Panc1 (cell line): Measurements from ENCODE around the gene TWNK. TPM values are rescaled to one million over a fixed set of nuclear protein-coding genes. Genes with fewer than 3 reads are reported as not detected.

ENCODE experiments used
- ATAC-seq: fragments of 200-7000 bp; cut with Tn5 transposase; 2 replicates; pipeline ENCODE4 v1.9.1; 2020; ENCODE audit warnings: mild to moderate bottlenecking, moderate library complexity
- BruUV-seq: library from RNA; stranded (reverse); fragments of 400-500 nt; replicated peaks from 2 replicates; lab custom pipeline; 2021; lab: Mats Ljungman, UMichigan
- CTCF ChIA-PET: fragments of 300-600 bp; sonication (Branson Sonifier 250); formaldehyde crosslinking; loops from one replicate; lab custom pipeline; 2022; ENCODE audit warnings: antibody characterized with exemption; lab: Charles Lee
- POLR2A ChIA-PET: fragments of 300-600 bp; sonication (Branson Sonifier 250); formaldehyde crosslinking; loops from one replicate; lab custom pipeline; 2022; ENCODE audit warnings: antibody characterized with exemption; lab: Charles Lee
- DNase-seq: peaks from one replicate; pipeline ENCODE4 v3.0.0-alpha.2; 2010; ENCODE audit warnings: low read depth, low spot score
- H3K27ac ChIP-seq: 2 replicates; pipeline ENCODE4 v1.5.1; 2011; ENCODE audit warnings: mild to moderate bottlenecking, low read length, inconsistent platforms
- H3K27me3 ChIP-seq: fragments of 200-500 bp; sonication (Bioruptor generic); 2 replicates; pipeline ENCODE4 v1.6.0; 2014; ENCODE audit warnings: low read length, inconsistent platforms; ENCODE audit not compliant: control insufficient read depth, insufficient read depth
- H3K36me3 ChIP-seq: fragments of 200-500 bp; sonication (Bioruptor generic); 2 replicates; pipeline ENCODE4 v1.5.1; 2014; ENCODE audit warnings: inconsistent platforms, mild to moderate bottlenecking, low read length, moderate library complexity; ENCODE audit not compliant: control insufficient read depth, insufficient read depth
- H3K4me1 ChIP-seq: 2 replicates; pipeline ENCODE4 v1.5.1; 2011; ENCODE audit warnings: inconsistent platforms, mild to moderate bottlenecking, low read length, moderate library complexity; ENCODE audit not compliant: control insufficient read depth, insufficient read depth
- H3K4me3 ChIP-seq, 2 experiments: 2 replicates each; pipeline ENCODE4 v1.5.1; 2011 to 2012; ENCODE audit warnings: low read depth in 2 of 2, low read length in 2 of 2, mild to moderate bottlenecking in 2 of 2, inconsistent platforms in 1 of 2, moderate library complexity in 1 of 2
- H3K9me3 ChIP-seq: fragments of 200-500 bp; sonication (Bioruptor generic); 2 replicates; pipeline ENCODE4 v1.5.1; 2014; ENCODE audit warnings: low read depth, mild to moderate bottlenecking, inconsistent platforms, low read length, moderate library complexity; ENCODE audit not compliant: control insufficient read depth, insufficient read depth
- CTCF ChIP-seq: fragments of 450-650 bp; IDR thresholded peaks from 2 replicates; pipeline ENCODE4 v1.5.1; 2017; ENCODE audit warnings: mild to moderate bottlenecking
- POLR2AphosphoS5 ChIP-seq: IDR thresholded peaks from 2 replicates; pipeline ENCODE4 v1.6.1; 2012; ENCODE audit warnings: mild to moderate bottlenecking, low read depth, low read length, moderate library complexity
- SIN3A ChIP-seq: IDR thresholded peaks from 2 replicates; pipeline ENCODE4 v1.6.1; 2012; ENCODE audit warnings: low read depth, mild to moderate bottlenecking, low read length, moderate library complexity, borderline replicate concordance; ENCODE audit not compliant: insufficient read depth
- TCF7L2 ChIP-seq: IDR thresholded peaks from 2 replicates; pipeline ENCODE4 v1.6.1; 2011; ENCODE audit warnings: mild to moderate bottlenecking, low read depth, low read length, inconsistent platforms
- in situ Hi-C: cut with HindIII; loops from 2 replicates; pipeline ENCODE4 v1.10.0; 2016; ENCODE audit warnings: low sequenced_read_pairs, low pct_unique_long_range_greater_than_20kb
- intact Hi-C: fragments of 100-400 bp; cut with micrococcal nuclease; formaldehyde crosslinking; loops from one replicate; pipeline ENCODE4 v1.10.0; 2022; ENCODE audit not compliant: unreplicated experiment
- total RNA-seq: library from RNA; stranded (reverse); gene quantifications from one replicate; pipeline ENCODE4 v1.2.1, GENCODE V29; 2021; ENCODE audit not compliant: unreplicated experiment
- TF ChIP-seq, protein P1 (sequence below), 2 experiments: IDR thresholded peaks; 2 replicates each; pipeline ENCODE4 v1.6.1; 2011 to 2012; ENCODE audit warnings: low read depth in 2 of 2, control low read depth in 1 of 2, low read length in 1 of 2, mild to moderate bottlenecking in 1 of 2, moderate library complexity in 1 of 2; ENCODE audit not compliant: insufficient read depth in 1 of 2

The TWNK gene
- total RNA-seq, 1 experiment from 2014 or later = 30.5 TPM

DNA sequence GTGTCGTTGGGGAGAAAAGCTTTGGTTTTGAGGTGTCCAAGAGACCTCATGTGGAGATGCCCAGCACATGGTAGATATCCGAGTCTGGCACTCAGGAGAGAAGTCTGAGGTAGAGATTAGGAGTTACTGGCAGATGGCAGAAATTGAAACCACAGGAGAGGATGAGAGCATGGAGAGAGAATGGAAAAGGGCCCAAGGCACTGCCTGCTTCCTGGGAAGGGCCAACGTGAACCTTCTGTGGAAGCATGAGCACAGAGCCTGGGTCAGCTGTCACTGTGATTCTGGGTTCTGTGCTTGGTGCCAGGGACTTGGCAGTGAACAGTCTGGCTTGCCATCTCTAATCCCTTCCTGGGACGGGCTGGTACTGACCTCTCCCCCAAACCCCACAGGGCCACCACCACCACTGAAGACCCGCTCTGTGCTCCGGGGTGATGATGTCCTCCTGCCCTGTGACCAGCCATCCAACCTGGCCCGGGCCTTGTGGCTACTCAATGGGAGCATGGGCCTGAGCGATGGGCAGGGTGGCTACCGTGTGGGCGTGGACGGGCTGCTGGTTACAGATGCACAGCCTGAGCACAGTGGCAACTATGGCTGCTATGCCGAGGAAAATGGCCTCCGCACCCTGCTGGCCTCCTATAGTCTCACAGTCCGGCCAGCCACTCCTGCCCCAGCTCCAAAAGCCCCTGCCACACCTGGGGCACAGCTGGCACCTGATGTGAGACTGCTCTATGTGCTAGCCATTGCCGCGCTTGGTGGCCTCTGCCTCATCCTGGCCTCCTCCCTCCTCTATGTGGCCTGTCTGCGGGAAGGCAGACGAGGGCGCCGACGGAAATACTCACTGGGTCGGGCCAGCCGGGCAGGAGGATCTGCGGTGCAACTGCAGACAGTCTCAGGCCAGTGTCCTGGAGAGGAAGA lies 4.2 kb upstream of the TWNK start:
- CTCF ChIA-PET = no interaction called here
- in situ Hi-C loops (no loop called here), intact Hi-C loops (no loop called here)
- POLR2A ChIA-PET = no interaction called here
- no TSS peak for BruUV-seq
- H3K27me3 ChIP-seq = no peaks in the 10 kb centered on the region
- H3K4me3 ChIP-seq = no peak overlapping the region
- DNase-seq (no peak), ATAC-seq (no peak)
- TF ChIP-seq SIN3A (no peak), TCF7L2 (no peak), POLR2AphosphoS5 (no peak), CTCF (no peak)
- TF ChIP-seq, protein P1, sequence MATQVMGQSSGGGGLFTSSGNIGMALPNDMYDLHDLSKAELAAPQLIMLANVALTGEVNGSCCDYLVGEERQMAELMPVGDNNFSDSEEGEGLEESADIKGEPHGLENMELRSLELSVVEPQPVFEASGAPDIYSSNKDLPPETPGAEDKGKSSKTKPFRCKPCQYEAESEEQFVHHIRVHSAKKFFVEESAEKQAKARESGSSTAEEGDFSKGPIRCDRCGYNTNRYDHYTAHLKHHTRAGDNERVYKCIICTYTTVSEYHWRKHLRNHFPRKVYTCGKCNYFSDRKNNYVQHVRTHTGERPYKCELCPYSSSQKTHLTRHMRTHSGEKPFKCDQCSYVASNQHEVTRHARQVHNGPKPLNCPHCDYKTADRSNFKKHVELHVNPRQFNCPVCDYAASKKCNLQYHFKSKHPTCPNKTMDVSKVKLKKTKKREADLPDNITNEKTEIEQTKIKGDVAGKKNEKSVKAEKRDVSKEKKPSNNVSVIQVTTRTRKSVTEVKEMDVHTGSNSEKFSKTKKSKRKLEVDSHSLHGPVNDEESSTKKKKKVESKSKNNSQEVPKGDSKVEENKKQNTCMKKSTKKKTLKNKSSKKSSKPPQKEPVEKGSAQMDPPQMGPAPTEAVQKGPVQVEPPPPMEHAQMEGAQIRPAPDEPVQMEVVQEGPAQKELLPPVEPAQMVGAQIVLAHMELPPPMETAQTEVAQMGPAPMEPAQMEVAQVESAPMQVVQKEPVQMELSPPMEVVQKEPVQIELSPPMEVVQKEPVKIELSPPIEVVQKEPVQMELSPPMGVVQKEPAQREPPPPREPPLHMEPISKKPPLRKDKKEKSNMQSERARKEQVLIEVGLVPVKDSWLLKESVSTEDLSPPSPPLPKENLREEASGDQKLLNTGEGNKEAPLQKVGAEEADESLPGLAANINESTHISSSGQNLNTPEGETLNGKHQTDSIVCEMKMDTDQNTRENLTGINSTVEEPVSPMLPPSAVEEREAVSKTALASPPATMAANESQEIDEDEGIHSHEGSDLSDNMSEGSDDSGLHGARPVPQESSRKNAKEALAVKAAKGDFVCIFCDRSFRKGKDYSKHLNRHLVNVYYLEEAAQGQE (IDR thresholded peaks at IDR 0.05; ENCODE audit: insufficient read depth in 1 of 2, low read depth in 2 of 2, low read length in 1 of 2) = no peak
- no peak overlapping the region for H3K27ac ChIP-seq
- no peaks in the 10 kb centered on the region for H3K9me3 ChIP-seq
- H3K4me1 ChIP-seq = peaks cover 12% of the 10 kb centered on the region
- peaks cover 6% of the 10 kb centered on the region; the same call in 1 of the 2 replicates for H3K36me3 ChIP-seq

- no peaks in the 10 kb centered on the region for H3K9me3 ChIP-seq
- H3K4me3 ChIP-seq = no peak overlapping the region
- in situ Hi-C loops (no loop called here), intact Hi-C loops (no loop called here)
- CTCF ChIA-PET = no interaction called here
- no peak for ATAC-seq
- TF ChIP-seq SIN3A (no peak), TCF7L2 (no peak), CTCF (no peak), POLR2AphosphoS5 (no peak)
- TF ChIP-seq, protein P1 (IDR thresholded peaks at IDR 0.05; ENCODE audit: insufficient read depth in 1 of 2, low read depth in 2 of 2, low read length in 1 of 2) = no peak
- BruUV-seq = no TSS peak
- DNase-seq = no peak
- POLR2A ChIA-PET = no interaction called here
- H3K27me3 ChIP-seq = no peaks in the 10 kb centered on the region
- peaks cover 6% of the 10 kb centered on the region for H3K36me3 ChIP-seq
- no peak overlapping the region for H3K27ac ChIP-seq
- peaks cover 21% of the 10 kb centered on the region for H3K4me1 ChIP-seq
Measured at GRCh38 chr10:100983868-100984671, 3.3 kb upstream of the TWNK start.
